SKM-1 (cell line): ENCODE measurements around the gene TEX14.
"Not testable (repeated sequence)": the region's sequence is repeated elsewhere in the genome, so short reads cannot be mapped to it uniquely, and the experiment has no call there.

Experiments used
- DNase-seq: peaks from one replicate; lab custom pipeline; 2025; ENCODE audit not compliant: unreplicated experiment; lab: John Stamatoyannopoulos, UW

TEX14 gene

DNA sequence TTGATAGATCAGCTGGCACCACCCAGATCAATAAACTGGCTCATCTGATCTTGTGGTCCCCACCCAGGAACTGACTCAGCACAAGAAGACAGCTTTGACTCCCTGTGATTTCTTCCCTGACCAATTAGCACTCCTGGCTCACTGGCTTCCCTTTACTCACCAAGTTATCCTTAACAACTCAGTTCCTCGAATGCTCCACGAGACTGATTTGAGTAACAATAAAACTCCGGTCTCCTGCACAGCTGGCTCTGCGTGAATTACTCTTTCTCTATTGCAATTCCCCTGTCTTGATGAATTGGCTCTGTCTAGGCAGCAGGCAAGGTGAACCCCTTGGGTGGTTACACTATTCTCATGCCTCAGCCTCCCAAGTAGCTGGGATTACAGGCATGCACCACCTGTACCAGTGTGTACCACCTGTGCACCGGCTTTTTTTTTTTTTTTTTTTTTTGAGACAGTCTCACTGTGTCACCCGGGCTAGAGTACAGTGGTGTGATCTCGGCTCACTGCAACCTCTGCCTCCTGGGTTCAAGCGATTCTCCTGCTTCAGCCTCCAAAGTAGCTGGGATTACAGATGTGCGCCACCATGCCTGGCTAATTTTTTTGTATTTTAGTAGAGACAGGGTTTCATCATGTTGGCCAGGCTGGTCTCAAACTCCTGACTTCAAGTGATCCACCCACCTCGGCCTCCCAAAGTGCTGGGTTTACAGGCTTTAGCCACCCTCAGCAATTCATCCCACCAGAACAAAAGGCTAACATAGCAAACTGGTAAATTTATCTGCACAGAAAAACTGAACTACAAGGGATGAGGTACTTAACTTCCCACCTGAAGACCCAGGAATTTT, 33.7 kb downstream of the TEX14 start:
- DNase-seq = not testable (repeated sequence)

DNA sequence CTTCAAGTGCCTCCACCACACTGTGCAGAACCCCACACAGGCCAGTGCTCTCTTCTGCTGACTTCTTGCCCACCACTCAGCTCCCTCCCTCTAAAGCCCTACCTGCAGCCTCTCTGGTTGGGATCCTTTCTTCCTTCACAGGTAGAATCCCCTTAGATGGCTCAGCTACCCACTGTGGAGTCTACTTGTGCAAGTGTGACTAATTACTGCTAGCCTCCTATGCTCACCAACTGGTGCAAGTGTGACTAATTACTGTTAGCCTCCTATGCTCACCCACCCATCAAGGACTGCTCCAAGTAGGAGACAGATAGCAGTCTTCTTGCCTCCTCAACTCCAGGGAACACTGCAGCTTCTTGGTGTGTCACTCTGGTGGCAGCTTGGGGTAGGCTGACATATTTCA, 43.6 kb downstream of the TEX14 start:
- no peak for DNase-seq

DNA sequence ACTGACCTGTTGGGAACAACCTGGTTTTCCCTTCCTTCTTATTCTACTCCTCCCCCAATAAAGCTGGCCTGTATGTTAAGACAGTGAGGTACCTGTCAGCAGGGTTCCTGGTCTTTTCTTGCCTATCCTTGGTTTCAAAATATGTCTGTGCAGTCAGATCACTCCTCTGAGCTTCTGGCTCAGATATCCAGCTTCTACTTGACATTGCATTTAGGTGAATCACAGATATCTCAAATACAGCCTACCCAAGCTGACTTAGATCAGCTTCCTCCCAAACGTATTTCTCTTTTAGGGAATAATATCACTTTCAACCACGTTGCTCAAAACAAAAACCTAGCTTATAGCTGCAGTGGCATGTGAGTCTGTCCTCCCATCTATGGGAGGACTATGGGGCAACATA, 48.7 kb downstream of the TEX14 start:
- DNase-seq = no peak

DNA sequence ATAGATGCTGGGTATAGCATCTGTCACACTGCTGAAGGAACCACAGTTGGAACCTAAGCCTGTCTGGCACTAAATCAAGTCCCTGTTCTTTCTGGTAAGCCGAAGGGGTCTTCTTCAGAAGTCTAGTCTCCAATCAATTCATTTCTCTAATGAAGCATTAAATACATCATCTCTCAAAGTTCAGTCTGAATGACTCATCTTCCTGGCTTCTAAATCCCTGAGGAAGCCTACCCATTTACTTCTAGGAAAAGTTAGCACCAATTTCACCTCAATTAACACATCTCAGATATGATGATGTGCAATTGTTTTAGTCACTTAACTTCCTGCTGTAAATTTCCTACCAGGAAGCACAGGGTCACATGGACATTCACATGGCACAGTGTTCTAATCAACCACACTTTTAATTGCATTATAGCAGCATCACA, 49.9 kb downstream of the TEX14 start:
- DNase-seq = no peak

DNA sequence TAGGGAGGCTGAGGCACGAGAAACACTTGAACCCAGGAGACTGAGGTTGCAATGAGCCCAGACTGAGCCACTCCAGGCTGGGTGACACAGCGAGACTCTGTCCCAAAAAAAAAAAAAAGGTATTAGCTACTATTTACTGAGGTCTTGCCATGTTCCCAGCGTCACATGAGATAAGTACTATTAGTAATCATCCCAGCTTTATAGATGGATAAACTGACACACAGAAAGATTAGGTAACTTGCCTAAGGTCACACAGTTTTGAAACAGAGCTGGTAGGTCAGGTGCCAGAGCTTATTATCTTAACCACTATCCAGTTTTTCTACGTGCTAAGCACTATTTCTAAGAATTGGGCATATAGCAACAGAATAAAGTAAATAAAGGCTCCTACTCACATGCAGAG, 51.6 kb downstream of the TEX14 start:
- DNase-seq = no peak

DNA sequence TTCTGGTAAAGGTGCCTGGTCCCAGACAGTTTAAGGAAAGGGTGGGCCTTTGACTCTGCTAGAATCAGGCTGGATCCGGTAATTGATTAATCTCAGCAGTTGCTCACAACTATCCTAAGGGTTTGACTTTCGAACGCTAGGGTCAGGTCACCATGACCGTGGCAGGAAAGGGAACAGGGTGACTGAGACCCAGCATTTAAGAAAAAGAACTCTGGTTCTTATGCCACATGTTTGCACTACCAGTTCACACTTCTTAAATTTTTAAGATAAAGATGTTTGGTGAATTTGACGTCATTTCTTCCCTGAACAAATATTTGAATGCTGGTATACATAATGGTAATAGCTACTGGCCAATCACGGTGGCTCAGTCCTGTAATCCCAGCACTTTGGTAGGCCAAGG, 52.2 kb downstream of the TEX14 start:
- no peak for DNase-seq

DNA sequence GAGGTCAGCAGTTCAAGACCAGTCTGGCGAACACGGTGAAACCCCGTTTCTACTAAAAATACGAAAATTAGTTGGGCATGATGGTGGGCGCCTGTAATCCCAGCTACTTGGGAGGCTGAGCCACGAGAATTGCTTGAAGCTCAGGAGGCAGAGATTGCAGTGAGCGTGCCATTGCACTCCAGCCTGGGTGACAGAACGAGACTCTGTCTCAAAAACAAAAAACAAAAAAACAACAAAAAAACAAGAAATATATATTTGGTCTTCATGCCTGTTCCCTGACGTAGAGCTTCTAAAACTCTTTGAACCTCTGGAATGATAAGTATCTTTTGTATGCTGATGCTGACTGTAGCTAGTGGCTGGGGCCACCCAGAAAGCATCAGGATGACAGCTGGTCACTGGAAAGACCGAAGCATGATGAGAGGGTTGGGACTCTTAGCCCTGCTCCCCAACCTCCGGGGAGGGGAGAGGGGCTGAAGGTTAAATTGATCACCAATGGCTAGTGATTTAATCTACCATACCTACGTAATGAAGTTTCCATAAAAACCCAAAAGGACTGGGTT, 54.8 kb downstream of the TEX14 start:
- no peak for DNase-seq

DNA sequence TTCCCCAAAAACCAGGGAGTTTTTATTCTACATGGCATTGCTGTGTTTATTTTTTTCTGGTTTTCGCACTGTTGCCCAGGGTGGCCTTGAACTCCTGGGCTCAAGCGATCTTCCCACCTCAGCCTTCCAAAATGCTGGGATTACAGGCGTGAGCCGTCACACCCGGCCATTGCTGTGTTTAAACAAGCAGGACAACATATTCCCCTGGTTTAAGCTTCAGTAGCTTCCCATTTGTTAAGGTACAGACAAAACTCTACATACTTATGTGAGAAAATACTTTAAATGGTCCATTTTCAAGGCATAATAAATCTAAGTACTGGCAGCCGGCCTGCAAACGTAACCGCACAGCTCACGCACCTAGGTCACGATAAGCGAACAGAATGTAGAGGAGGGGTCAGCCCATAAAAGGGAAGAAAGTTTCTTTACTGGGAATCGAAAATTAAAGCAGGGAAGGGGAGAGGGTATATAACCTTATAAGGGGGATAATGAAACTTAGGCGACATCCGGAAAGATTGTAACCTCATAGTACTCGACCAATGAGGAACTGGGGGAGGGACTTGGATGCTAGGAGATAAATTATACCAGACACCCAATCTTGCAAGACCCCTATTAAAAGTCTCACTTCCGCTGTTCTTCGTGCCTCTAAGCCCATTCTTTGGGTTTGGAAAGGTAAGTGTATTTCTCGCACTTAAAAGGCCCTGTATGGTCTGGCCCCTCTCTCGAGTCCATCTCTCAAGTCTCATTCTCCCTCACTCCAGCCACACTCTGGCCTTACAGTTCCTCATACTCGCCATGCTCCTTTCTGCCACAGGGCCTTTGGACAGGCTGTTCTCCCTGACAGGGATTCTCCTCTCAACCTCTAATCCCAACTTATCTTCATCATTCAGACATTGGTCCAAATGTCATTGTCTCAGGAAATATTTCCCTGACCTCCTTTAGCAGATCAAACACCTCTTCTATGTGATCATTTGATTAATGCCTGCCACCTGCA, 59.2 kb downstream of the TEX14 start:
- no peak for DNase-seq

DNA sequence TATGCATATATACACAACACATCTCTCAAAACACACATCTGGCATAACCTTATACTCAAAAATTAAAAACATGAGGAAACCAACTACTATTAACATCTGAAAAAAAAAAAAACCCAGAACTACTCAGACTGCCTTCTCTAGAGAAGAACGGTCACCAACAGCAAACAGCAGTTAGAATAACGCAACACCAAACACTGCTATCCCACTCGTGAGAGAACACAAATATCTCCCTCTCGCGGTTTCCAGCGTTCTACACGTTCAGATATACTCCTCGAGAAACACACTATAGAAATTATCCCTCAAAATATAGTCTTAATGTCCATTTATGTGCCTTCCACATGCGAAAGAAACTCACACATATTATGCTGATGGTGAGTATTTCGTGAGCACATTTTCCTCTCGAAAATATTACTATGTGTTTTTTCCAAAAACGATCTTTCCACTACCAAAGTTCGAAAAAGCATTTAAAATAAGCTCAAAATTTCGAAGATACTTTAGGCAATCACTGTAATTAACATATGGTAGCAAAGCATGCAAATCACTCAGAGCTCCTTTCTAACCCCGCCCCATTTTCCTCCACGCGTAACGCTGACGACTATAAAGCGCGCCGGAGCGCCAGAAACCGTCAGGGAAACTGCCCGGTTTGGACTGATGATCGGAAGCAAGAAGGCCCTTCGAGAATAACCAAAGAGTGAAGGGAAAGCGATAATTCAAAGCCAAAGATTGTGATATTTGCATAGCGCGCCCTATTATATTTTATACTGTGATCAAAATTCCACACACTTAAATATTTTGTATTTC, 60.1 kb downstream of the TEX14 start:
- peak; percentile 92 for DNase-seq

DNA sequence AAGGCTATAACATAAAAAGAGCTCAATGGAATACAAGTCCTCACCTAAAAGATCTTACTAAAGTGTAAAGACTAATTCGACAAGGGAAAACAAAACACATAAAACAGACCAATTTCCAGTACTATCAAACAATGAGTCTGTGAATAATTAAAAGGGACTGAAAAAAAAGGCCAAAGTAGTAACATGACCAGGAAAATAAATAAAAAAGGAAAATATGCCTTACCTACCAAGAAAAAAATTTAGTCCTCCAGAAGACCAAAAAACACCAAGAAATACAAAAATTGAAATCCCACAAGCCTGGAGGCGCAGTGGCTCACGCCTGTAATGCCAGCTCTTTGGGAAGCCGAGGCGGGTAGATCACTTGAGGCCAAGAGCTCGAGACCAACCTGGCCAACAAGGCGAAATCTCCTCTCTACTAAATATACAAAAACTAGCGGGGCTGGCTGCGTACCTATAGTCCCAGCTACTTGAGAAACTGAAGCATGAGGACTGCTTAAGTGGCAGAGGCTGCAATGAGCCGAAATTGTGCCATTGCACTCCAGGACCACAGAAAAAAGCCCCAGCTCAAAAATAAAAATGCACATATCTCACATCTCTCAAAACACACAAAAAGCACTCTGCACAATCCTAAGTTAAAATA, 60.8 kb downstream of the TEX14 start:
- no peak for DNase-seq

DNA sequence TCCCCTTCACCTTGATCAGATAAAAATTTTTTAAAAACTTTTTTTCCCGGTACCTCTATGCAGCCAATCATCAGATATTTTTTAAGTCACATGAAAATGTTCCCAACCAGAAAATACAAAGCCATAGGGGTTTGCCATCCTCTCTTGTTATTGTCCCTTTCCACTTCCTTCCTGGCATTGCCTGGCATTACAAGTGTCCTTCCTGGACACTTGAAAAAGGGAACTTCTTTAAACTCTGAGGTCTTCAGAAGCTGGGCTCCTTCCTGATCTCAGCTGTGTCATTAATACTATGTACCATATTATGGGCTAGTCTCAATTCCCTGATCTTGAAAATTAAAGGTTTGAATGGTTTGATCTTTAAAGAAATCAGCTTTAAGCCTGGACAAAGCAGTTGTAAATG, 64.9 kb downstream of the TEX14 start:
- DNase-seq = peak; percentile 34

DNA sequence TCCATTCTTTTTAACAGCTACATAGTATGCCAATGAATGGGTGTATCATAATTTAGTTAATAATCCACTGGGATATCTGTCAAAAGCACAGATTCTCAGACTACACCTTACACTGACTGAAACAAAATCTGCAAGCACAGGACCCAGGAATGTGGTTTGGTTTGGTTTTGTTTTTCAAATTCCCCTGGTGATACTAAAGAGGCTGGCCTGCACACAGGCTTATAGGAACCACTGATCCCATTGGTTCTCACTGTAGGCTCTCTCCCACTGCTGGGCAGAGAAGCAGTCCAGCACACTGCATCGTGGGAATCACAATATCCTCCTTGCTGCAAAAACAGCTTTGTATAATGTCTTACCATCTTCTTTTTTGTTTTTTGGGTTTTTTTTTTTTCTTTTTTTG, 67.1 kb downstream of the TEX14 start:
- no peak for DNase-seq

DNA sequence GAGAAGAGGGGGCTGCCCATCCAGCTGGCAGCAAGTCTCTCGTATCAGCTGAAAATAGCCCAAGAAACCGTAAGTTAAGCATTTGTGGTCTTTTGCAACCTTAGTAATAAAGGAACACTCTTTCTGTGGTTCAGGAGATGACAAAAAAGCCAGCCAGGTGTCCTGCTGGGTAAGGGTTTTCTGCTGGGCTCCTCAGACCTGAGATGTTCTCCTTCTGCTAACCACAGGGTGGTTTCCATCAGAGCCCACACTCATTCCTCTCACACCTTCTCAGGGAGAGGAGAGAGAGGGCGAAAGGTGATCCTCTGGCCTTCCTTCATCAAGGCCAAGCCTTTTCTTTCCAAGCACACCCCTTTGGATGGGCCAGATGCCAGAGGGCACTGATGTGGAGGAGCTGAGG, 70.7 kb downstream of the TEX14 start:
- no peak for DNase-seq

DNA sequence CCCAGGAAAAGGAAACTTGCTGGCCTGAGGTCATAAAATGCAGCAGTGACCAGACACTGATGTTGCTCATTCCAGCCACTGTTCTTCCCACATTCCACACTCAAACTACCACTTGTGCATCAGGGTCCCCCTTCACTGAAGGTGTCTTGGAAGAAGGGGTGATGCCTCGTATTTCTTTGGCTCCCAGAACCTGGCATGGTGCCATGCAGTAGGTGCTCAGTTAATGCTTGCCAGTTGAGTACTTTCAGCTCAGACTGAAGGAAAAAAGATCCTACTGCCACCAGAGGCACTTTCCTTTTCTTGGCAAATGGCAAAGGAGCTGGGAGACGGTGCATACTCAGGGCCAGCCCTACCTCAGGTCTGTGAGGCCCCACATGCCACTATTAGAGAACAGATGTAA, 73.5 kb downstream of the TEX14 start:
- DNase-seq = no peak

DNA sequence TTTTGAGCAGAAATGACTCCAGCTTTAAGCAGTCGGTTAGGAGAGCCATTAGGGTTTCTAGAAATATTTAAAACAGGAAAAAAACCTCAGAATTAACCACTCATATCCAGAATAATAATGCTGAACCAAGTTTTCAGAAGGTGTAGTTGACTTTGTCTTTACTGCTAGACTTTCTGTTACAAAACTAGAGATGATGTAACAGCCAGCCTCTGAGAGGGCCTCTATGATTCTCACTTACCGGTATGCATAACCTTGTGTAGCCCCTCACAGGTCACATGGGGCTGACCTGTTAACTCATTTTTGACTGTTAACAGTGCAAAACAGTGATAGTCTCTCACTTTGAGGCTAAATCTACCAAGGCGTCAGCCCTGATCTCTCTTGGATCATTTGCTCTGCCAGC, 74.3 kb downstream of the TEX14 start:
- DNase-seq = no peak

DNA sequence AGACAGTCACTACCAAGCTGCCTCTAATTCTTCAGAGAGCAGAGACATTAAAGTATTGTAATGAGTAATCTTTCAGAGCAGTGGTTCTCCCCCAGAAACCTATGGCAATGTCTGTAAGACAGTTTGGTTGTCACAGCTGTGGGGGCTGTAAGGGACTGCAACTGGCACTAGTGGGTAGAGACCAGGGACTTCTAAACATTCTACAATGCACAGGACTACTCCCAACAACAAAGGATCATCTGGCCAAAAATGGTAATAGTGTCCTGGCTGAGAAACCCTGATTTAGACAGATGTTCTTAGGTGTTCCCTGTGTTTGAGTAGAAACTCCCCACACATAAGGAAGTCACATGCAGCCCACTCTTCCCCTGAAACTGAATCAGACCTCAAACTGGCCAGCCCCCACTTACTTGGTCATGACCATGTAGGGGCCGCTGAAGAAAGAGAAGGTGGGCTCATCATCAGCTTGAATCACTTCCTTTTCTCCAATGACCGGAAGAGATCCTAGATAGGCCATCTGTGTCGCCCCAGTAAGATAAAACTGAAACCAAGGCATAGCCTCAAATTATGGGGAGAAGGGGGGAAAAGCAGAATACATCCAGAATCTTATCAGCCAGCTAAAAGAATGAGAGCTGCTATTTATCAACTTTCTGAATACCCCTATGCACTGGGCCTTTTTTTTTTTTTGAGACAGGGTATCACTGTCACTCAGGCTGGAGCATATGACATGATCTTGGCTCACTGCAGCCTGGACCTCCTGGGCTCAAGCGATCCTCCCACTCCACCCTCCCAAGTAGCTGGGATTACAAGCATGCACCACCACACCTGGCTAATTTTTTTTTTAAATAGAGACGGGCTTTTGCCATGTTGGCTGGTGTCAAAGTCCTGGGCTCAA, 75.8 kb downstream of the TEX14 start:
- no peak for DNase-seq

DNA sequence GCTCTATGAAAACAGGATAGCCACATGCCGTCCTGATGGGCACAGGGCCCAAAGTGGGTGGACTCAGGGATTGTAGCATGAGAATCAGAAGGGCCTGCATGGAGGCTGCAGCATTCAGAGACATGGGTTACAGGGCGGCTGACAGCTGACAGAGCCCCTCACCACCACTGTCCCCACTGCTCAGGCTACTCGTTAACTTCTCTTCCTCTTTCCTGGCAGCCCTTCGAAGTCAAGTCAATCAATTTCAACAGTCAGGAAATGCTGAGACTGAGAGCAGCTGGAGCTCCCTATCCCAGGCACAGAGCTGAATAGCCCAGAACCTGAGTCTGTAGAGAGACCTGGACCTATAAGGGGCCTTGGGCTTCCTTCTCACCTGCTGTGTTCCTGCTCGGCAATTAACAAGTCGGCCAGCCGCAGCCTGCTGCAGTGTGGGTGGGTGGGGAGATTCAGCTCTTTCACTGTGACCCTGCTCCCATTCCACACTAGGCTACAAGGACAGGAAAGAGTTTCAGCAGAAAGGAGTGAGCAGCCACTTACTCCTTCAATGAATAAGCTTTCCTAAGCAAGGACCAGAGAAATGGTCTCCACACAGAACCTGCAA, 76.9 kb downstream of the TEX14 start:
- no peak for DNase-seq

DNA sequence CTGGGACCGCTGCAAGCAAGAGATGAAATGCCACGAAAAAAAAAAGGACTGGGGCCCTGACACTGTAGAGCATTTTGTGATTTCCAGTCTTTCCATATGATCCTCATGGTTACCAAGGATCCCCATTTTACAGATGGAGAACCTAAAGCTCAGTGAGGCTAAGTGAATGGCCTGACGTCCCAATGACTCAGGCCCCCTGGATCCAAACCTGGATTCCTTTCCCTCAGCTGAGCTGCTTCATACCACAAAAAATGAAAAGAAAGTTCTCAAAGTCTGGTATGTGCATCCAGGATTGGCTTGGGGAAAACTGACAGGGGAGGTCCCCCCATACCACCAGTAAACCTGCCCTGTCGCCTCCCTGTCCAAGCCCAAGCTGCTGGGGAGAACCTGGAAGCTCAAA, 80.5 kb downstream of the TEX14 start:
- no peak for DNase-seq

DNA sequence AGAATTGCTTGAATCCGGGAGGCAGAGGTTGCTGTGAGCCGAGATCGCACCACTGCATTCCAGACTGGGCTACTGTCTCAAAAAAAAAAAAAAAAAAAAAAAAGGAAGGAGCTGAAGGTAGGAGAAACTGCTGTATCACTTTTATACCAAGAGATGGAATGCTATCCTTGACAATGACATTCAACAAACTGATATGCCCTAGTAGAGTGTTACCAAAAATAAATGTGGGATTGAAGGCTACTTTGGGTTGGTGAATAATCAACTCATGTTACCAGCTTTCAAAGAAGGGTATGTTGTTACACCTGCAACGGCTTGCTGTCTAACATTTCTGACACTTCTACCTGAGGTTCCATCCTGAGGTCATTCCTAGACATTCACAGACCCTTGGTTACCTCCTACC, 84.9 kb downstream of the TEX14 start:
- DNase-seq = no peak
